AML-193 (cell line): ENCODE results near the gene C11orf71.

Experiments
- DNase-seq, 2 experiments: peaks; one replicate each; lab custom pipeline; 2025; lab: John Stamatoyannopoulos, UW

Gene C11orf71

GRCh38 chr11:114358716-114359115 lies 41.6 kb downstream of the C11orf71 start:
- peak; percentile 56 to 63 for DNase-seq

- no peak for DNase-seq
Measured at GRCh38 chr11:114354076-114354475, 46.2 kb downstream of the C11orf71 start.

GRCh38 chr11:114353443-114353842 lies 46.9 kb downstream of the C11orf71 start:
- DNase-seq = no peak

GRCh38 chr11:114350022-114350421 lies 50.3 kb downstream of the C11orf71 start:
- no peak for DNase-seq
